Measurements from ENCODE around the gene ELMOD1.

Gene ELMOD1

DNA sequence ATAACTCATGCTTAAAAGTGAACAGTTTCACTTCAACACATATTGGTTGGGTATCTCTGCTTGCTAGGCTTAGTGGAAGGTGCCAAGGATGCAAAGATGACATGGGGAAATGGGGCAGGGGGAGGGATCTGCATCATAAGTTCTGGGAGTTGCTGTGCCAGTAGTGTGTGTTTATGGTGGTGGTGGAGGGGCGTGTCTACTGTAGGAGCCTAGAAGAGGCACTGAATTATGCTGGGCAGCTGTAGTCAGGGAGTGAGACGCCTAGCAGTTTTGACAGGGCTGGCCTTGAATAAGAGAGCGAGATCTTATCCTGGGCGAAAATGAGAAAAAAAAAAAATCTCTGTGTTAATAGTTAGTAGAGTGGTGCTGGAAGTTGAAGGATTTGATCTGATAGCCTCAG, 3.0 kb downstream of the ELMOD1 start:
- TF ChIP-seq ISL1 (CRISPR knock-in tag; IDR thresholded peaks at IDR 0.05) (no peak), ZNF565 (CRISPR knock-in tag; conservative IDR thresholded peaks at IDR 0.05; ENCODE audit: low read depth) (no peak), ZFP30 (CRISPR knock-in tag; IDR thresholded peaks at IDR 0.05) (no peak), RARB (CRISPR knock-in tag; IDR thresholded peaks at IDR 0.05) (no peak), PATZ1 (CRISPR knock-in tag; IDR thresholded peaks at IDR 0.05; ENCODE audit: borderline replicate concordance) (no peak), ZFP3 (CRISPR knock-in tag; IDR thresholded peaks at IDR 0.05) (no peak), ESRRG (CRISPR knock-in tag; IDR thresholded peaks at IDR 0.05) (no peak), ZC3H10 (CRISPR knock-in tag; IDR thresholded peaks at IDR 0.05) (no peak), ARNTL (CRISPR knock-in tag; IDR thresholded peaks at IDR 0.05; ENCODE audit: borderline replicate concordance, low read depth) (no peak), CSDC2 (CRISPR knock-in tag; IDR thresholded peaks at IDR 0.05) (no peak), ZNF8 (CRISPR knock-in tag; IDR thresholded peaks at IDR 0.05) (no peak)
- TF ChIP-seq, protein P1, sequence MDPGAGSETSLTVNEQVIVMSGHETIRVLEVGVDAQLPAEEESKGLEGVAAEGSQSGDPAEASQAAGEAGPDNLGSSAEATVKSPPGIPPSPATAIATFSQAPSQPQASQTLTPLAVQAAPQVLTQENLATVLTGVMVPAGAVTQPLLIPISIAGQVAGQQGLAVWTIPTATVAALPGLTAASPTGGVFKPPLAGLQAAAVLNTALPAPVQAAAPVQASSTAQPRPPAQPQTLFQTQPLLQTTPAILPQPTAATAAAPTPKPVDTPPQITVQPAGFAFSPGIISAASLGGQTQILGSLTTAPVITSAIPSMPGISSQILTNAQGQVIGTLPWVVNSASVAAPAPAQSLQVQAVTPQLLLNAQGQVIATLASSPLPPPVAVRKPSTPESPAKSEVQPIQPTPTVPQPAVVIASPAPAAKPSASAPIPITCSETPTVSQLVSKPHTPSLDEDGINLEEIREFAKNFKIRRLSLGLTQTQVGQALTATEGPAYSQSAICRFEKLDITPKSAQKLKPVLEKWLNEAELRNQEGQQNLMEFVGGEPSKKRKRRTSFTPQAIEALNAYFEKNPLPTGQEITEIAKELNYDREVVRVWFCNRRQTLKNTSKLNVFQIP (CRISPR knock-in tag; IDR thresholded peaks at IDR 0.05; ENCODE audit: borderline replicate concordance, low read depth): no peak
- ATAC-seq: no peak

- ATAC-seq: no peak
- TF ChIP-seq ESRRG (CRISPR knock-in tag; IDR thresholded peaks at IDR 0.05): no peak
- no peak for TF ChIP-seq ZC3H10 (CRISPR knock-in tag; IDR thresholded peaks at IDR 0.05)
- no peak for TF ChIP-seq ISL1 (CRISPR knock-in tag; IDR thresholded peaks at IDR 0.05)
- TF ChIP-seq ZNF8 (CRISPR knock-in tag; IDR thresholded peaks at IDR 0.05): no peak
- TF ChIP-seq, protein P2, sequence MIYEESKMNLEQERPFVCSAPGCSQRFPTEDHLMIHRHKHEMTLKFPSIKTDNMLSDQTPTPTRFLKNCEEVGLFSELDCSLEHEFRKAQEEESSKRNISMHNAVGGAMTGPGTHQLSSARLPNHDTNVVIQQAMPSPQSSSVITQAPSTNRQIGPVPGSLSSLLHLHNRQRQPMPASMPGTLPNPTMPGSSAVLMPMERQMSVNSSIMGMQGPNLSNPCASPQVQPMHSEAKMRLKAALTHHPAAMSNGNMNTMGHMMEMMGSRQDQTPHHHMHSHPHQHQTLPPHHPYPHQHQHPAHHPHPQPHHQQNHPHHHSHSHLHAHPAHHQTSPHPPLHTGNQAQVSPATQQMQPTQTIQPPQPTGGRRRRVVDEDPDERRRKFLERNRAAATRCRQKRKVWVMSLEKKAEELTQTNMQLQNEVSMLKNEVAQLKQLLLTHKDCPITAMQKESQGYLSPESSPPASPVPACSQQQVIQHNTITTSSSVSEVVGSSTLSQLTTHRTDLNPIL (CRISPR knock-in tag; IDR thresholded peaks at IDR 0.05; ENCODE audit: low read depth): no peak
- no peak for TF ChIP-seq ZFP3 (CRISPR knock-in tag; IDR thresholded peaks at IDR 0.05)
Observed at GRCh38 chr11:107594736-107595135, 3.8 kb downstream of the ELMOD1 start.

GRCh38 chr11:107598225-107599139, 7.5 kb downstream of the ELMOD1 start:
- peak; percentile 92 for ATAC-seq

More at GRCh38 chr11:107598225-107599139, 7.5 kb downstream of the ELMOD1 start:
- TF ChIP-seq, protein P2 (CRISPR knock-in tag; IDR thresholded peaks at IDR 0.05; ENCODE audit: low read depth): no peak
- TF ChIP-seq ESRRG (CRISPR knock-in tag; IDR thresholded peaks at IDR 0.05) (no peak), RARB (CRISPR knock-in tag; IDR thresholded peaks at IDR 0.05) (no peak), GLIS3 (CRISPR knock-in tag; IDR thresholded peaks at IDR 0.05) (no peak), TCF4 (CRISPR knock-in tag; IDR thresholded peaks at IDR 0.05; ENCODE audit: borderline replicate concordance) (no peak), TOX (CRISPR knock-in tag; IDR thresholded peaks at IDR 0.05; ENCODE audit: borderline replicate concordance) (no peak), OSR1 (CRISPR knock-in tag; IDR thresholded peaks at IDR 0.05) (no peak), ZC3H10 (CRISPR knock-in tag; IDR thresholded peaks at IDR 0.05) (no peak), ZFP3 (CRISPR knock-in tag; IDR thresholded peaks at IDR 0.05) (no peak), ZNF8 (CRISPR knock-in tag; IDR thresholded peaks at IDR 0.05) (no peak)
- TF ChIP-seq, protein P3, sequence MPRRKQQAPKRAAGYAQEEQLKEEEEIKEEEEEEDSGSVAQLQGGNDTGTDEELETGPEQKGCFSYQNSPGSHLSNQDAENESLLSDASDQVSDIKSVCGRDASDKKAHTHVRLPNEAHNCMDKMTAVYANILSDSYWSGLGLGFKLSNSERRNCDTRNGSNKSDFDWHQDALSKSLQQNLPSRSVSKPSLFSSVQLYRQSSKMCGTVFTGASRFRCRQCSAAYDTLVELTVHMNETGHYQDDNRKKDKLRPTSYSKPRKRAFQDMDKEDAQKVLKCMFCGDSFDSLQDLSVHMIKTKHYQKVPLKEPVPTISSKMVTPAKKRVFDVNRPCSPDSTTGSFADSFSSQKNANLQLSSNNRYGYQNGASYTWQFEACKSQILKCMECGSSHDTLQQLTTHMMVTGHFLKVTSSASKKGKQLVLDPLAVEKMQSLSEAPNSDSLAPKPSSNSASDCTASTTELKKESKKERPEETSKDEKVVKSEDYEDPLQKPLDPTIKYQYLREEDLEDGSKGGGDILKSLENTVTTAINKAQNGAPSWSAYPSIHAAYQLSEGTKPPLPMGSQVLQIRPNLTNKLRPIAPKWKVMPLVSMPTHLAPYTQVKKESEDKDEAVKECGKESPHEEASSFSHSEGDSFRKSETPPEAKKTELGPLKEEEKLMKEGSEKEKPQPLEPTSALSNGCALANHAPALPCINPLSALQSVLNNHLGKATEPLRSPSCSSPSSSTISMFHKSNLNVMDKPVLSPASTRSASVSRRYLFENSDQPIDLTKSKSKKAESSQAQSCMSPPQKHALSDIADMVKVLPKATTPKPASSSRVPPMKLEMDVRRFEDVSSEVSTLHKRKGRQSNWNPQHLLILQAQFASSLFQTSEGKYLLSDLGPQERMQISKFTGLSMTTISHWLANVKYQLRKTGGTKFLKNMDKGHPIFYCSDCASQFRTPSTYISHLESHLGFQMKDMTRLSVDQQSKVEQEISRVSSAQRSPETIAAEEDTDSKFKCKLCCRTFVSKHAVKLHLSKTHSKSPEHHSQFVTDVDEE (CRISPR knock-in tag; IDR thresholded peaks at IDR 0.05): no peak
- TF ChIP-seq, protein P1 (CRISPR knock-in tag; IDR thresholded peaks at IDR 0.05; ENCODE audit: borderline replicate concordance, low read depth): no peak
